GM21576 (cell line): ENCODE data around the gene CPEB4.
A peak's percentile ranks its signal among the peaks of the same experiment; 100 is the strongest.

Experiments used
- ATAC-seq: cut with Tn5 transposase; IDR thresholded peaks from one replicate; pipeline ENCODE4 v1.9.1; 2021; ENCODE audit warnings: mild to moderate bottlenecking, moderate library complexity; ENCODE audit not compliant: unreplicated experiment

Gene CPEB4

DNA sequence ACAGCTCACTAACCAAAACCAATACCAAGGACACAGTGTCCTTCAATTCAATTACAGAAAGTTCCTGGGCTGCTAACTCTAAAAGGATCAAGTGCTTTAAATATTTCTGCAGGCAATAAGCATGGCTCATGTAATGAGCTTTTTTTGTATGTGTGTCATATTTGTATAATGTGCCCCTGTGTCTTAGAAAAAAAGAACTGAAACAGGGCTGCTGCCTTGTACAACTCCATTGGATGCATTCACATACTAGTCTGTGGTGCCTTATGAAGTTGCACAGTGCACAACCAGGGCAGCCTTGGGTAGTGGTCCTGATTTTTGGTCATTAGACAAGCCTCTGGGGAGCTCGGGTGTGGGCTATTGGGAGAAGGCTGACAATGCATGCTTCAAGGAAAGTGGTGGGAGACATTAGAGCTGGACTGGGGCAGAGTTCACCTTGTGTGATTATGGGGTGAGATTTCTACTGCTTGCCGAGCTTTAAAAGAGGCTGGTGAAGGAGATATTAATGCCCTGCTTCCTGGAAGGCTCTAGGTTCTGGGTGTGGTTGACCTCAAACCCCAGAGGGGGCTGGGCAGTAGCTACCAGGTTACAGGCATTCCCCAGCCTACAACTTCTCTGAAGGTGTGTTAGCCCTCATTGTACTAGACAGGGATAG lies 3.6 kb upstream of the CPEB4 start:
- ATAC-seq: no peak

- ATAC-seq: no peak
Measured at GRCh38 chr5:173885054-173885443, 3.1 kb upstream of the CPEB4 start.

GRCh38 chr5:173885475-173886010 lies 2.6 kb upstream of the CPEB4 start:
- ATAC-seq: no peak

GRCh38 chr5:173886150-173886549 lies 2.0 kb upstream of the CPEB4 start:
- no peak for ATAC-seq

DNA sequence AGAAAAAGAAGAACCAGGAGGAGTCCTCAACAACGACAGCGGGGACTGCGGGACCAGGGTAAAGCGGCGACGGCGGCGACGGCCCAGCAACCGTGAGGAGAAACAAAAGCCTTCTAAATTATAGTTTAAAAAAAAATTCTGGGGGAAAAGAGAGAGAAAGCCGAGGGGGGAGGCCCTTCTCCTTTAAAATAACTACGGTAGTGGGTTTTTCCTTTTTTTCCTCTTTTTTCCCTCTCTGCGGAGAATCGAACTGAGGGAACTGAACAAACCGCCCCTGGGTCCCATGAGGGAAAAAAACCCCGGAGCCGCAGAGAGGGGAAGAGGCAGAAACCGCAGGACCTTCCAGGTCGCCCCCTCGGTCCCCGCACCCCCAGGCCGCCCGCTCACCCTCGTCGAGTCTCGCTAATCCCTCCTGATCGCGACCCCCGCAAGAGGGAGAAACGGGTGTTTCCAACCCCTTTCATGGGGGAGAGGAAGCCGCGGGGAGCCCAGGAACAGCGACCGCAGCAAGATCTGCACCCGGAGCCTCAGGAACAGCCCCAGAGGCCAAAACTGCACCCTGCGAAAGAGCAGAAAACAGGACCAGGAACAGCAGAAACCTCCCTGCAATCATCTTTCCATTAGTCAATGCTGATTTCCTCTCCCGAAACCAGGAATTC lies 453 bp downstream of the CPEB4 start:
- ATAC-seq: no peak

- ATAC-seq: no peak
Measured at GRCh38 chr5:173890195-173890991, 2.2 kb downstream of the CPEB4 start.

DNA sequence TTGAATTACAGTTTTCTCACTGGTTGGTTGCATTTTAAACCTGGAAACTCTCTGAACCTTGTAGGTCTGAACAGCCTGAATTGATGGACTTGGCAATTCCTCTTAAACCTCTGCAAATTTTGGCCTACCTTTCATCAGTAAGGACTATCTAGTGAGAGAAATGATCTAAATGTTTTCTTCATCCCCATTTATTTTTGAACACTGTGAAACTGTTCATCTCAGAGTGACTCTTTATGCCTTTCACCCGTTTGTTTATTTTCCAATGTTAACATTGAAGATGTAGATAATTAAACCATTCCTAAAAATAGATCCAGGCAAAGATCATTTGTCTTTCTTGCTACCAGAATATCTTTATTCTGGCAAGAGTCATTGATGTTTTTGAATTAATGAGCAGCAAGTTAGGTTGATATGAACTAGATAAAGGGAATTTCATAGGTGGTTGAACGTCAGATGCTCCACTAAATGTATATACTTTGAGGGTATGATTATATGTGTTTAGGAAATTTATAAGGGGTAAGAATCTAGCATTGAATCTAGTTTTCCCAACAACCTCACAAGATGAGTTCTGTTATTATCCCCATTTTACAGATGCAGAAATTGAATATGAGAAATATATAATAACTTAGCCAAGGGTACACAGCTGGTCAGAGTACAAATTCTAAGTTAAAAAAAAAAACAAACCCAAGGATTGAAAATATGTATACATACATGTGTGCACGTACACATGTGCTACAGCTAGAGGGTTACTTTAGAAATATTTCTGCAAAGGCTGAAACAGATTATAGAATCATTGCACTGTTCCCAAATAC lies 3.4 kb downstream of the CPEB4 start:
- no peak for ATAC-seq

GRCh38 chr5:173893192-173893561 lies 5.0 kb downstream of the CPEB4 start:
- ATAC-seq: no peak

DNA sequence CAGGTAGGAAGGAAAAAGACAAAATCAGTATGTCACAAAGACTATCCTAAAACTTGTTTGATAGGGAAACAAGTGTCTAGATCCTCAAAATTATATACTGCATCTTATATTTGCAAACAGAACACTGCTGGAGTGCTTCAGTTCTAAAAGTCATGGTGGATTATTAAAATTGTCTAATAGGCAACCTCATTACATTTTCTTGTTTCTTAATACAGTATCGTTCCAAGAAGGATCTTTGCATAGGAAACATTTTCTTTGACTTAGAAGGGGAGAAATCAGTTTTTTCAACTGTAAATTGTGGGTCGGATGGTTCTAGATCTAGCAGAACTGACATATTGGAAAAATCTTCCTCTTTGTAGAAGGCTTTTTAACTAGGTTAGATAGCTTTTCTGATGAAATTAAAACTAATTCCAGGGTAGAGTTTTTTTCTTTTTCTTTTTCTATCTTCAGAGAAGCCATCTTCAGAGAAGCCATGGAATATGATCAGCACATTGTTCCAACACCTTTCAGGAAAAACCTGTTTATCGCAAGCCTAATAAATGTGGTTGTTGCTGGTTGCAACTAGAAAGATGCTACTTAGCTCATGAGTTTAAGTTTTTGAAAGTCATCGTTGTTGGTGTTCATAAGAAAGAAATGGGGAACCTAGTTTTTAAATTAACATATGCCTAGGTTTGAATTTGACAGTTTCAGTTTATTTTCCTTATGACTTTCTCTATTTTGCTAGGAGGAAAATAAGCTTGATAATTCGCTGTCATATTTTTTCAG lies 7.4 kb downstream of the CPEB4 start:
- no peak for ATAC-seq

DNA sequence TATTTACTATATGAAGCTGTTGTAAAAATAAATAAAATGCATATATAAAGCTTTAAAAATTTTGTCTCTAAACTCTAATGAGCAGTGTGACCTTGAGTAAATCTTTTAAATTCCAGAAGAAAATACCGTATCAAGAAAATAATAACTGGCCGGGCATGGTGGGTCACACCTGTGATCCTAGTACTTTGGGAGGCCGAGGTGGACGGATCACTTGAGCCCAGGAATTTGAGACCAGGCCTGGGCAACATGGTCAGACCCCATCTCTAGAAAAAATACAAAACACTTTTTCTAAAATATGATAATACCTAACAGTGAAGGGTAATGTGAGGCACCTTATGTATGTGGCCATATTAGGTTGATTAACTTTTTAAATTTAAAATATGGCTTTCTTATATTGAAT lies 8.5 kb downstream of the CPEB4 start:
- ATAC-seq: no peak

- ATAC-seq: no peak
Measured at GRCh38 chr5:173901705-173902104, 13.6 kb downstream of the CPEB4 start.

DNA sequence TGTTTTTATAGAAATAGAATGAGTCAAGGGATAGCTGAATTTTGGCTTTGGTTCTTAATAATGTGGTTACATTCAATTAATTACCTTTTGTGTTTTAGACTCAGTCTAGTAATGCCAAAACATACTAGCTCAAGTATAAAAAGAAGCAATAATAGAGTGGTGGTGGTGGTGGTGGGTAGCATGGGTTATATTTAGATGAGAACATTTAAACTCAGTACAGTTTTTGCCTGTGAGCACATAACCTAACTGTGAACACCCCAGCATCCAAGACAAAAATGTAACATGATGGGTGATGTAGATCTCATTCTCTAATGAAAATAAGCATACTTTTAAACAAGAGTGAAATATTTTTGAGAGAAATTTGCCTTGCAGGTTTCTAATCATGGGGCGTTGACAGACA lies 14.2 kb downstream of the CPEB4 start:
- no peak for ATAC-seq

- no peak for ATAC-seq
Measured at GRCh38 chr5:173902743-173903142, 14.6 kb downstream of the CPEB4 start.

DNA sequence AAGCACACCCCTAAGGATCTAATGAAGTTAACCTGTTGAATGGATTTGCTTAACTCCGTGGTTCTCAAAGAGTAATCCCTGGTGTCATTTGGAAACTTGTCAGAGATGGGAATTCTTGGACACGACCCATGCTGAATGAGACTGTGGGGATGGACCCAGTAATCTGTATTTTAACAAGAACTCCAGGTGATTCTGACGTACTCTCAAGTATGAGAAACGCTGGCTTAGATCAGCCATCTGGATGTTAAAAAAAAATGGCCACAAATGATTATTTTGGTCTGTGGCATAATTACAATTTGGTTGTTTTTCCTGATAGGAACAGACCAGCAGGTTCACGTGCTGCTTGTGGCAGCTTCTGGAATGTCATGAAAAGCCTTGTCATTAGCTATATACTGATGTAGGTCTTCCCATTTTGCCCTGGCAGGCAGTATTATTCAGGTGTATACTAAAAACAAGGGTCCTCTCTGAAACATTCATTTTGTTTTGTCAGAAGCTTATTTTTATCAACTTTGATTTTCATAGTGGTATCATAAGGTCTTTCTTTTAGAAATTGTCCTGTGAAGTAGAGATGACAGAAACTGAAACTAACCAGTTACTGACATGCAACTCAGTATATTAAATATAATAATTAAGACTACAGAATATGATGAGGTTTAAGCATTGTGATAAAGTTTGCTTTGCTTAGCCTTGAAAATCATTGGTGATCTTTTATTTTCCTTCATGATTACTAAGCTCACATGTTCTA lies 15.4 kb downstream of the CPEB4 start:
- no peak for ATAC-seq

- no peak for ATAC-seq
Measured at GRCh38 chr5:173904151-173904550, 16.0 kb downstream of the CPEB4 start.

DNA sequence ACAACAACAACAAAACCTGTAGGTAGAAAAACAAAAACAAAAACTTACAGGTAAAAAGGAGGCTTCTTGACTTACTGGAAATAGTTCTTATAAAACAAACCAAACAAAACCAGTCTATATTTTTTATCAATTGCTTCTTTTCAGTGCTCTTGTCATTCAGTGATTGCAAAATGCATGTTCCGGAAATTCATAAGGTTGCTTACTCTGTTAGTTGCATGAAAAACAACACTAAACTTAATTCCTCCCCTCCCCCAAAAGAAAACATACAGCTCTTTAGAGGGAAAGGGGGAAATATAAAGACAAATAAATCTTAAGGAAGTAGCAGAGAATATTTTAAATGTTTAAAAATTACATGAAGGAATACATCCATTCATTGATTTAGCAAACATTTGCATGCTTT lies 19.1 kb downstream of the CPEB4 start:
- ATAC-seq: no peak

DNA sequence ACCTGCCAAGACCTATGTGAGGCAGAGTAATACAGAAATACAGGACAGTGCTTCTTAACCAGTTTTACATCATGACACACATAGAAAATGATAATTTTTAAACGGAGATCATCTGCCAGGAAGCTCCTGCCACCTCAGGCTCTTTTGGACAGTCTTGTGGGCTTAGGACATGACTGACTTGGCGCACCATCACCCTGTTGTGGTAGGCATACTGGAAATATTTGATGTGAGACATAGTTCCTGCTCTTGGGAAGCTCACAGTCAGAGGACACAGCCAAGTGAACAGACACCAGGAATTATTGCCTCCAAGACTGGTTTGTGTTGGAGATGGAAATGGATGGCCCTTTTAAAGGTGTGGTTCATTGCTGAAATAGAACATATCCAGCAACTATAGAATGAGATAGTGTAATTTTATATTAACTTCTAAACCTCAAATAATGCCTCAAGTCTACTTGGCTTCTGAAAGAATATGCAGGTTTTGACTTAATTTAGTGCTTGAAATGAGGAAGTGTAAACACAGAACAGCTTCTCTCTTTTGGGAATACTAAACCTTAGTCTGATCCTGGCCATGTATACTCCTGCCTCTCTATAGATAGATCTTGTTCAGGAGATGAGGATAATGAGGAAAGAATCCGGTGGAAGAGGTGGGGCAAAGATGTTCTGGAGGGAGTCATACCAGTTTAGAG lies 19.7 kb downstream of the CPEB4 start:
- no peak for ATAC-seq

DNA sequence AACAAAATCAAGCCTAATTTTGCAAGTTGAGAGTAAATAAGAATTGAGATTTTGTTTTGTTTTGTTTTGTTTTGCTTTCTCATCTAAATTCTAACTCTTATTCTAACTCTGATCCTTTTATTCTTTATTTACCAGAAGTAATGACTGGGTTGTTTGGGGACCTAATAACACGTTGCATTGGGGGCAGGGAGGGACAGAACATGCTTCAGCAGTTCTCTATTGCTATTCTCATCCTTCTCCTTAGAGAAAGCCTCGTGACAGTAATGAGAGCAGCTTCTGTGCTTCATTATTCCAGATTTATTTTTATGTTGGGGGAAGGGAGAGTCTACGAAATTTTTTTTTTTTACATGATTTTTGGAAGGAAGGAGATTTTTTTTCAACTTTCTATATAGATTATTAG lies 21.1 kb downstream of the CPEB4 start:
- peak; percentile 50 for ATAC-seq

GRCh38 chr5:173910215-173910614 lies 22.1 kb downstream of the CPEB4 start:
- ATAC-seq: no peak
